HK-2 (cell line): ENCODE results near the gene SERPINA7.
"Not testable (repeated sequence)": the region's sequence is repeated elsewhere in the genome, so short reads cannot be mapped to it uniquely, and the experiment has no call there.

Source experiments
- DNase-seq: peaks from one replicate; pipeline ENCODE4 v3.0.0-alpha.2; 2018; ENCODE audit not compliant: unreplicated experiment

The SERPINA7 gene

GRCh38 chrX:106038625-106039024, at the start of gene SERPINA7:
Gene SERPINA7 (minus strand): TSS chrX:106038727. CDS start chrX:106037058, 1,669 bp downstream.
- DNase-seq, result no peak

- DNase-seq, result no peak
Observed at GRCh38 chrX:106069048-106069447, 30.5 kb upstream of the SERPINA7 start.

- no peak for DNase-seq
Observed at GRCh38 chrX:106050054-106050453, 11.5 kb upstream of the SERPINA7 start.

GRCh38 chrX:106042296-106042695, 3.8 kb upstream of the SERPINA7 start:
- no peak for DNase-seq

- DNase-seq, result no peak
Observed at GRCh38 chrX:106040861-106041260, 2.3 kb upstream of the SERPINA7 start.

- no peak for DNase-seq
Observed at GRCh38 chrX:106039920-106040319, 1.4 kb upstream of the SERPINA7 start.

GRCh38 chrX:106037835-106038473, 573 bp downstream of the SERPINA7 start:
- DNase-seq, result no peak

- DNase-seq, result no peak
Observed at GRCh38 chrX:106036716-106037115, 1.8 kb downstream of the SERPINA7 start.

- DNase-seq, result no peak
Observed at GRCh38 chrX:106035064-106035463, 3.5 kb downstream of the SERPINA7 start.

- no peak for DNase-seq
Observed at GRCh38 chrX:106023947-106024346, 14.6 kb downstream of the SERPINA7 start.

GRCh38 chrX:106022238-106022637, 16.3 kb downstream of the SERPINA7 start:
- DNase-seq, result no peak

GRCh38 chrX:106014119-106014775, 24.3 kb downstream of the SERPINA7 start:
- no peak for DNase-seq

- no peak for DNase-seq
Observed at GRCh38 chrX:106009145-106009544, 29.4 kb downstream of the SERPINA7 start.

- DNase-seq, result no peak
Observed at GRCh38 chrX:106007815-106008214, 30.7 kb downstream of the SERPINA7 start.

- DNase-seq, result no peak
Observed at GRCh38 chrX:106005684-106006083, 32.8 kb downstream of the SERPINA7 start.

- not testable (repeated sequence) for DNase-seq
Observed at GRCh38 chrX:106000609-106001008, 37.9 kb downstream of the SERPINA7 start.

GRCh38 chrX:106000203-106000602, 38.3 kb downstream of the SERPINA7 start:
- DNase-seq, result no peak

- no peak for DNase-seq
Observed at GRCh38 chrX:105999294-105999693, 39.2 kb downstream of the SERPINA7 start.

- not testable (repeated sequence) for DNase-seq
Observed at GRCh38 chrX:105988487-105988886, 50.0 kb downstream of the SERPINA7 start.
